Osteoblast (primary cell): ENCODE measurements around the gene SPRR4. TPM values are rescaled to one million over a fixed set of nuclear protein-coding genes. Genes with fewer than 3 reads are reported as not detected.

Experiments
- DNase-seq: peaks from one replicate; pipeline ENCODE4 v3.0.0; 2011; ENCODE audit warnings: low spot score, mixed read lengths; ENCODE audit not compliant: insufficient read length; ENCODE audit errors: missing footprints
- H2AFZ ChIP-seq: 2 replicates; pipeline ENCODE4 v1.6.0; 2011; ENCODE audit warnings: mild to moderate bottlenecking, low read length
- H3K27ac ChIP-seq: 2 replicates; pipeline ENCODE4 v1.5.1; 2011; ENCODE audit warnings: mild to moderate bottlenecking, low read depth, low read length, moderate library complexity
- H3K27me3 ChIP-seq: 2 replicates; pipeline ENCODE4 v1.6.0; 2012; ENCODE audit warnings: mild to moderate bottlenecking, control low read depth, inconsistent platforms, low read length, moderate library complexity; ENCODE audit not compliant: insufficient read depth
- H3K36me3 ChIP-seq: 2 replicates; pipeline ENCODE4 v1.5.1; 2011; ENCODE audit warnings: mild to moderate bottlenecking, low read length, control low read depth, moderate library complexity; ENCODE audit not compliant: insufficient read depth
- H3K4me1 ChIP-seq: 2 replicates; pipeline ENCODE4 v1.5.1; 2011; ENCODE audit warnings: mild to moderate bottlenecking, low read length, control low read depth, moderate library complexity; ENCODE audit not compliant: insufficient read depth
- H3K4me2 ChIP-seq: 2 replicates; pipeline ENCODE4 v1.6.0; 2011; ENCODE audit warnings: mild to moderate bottlenecking, low read length; ENCODE audit not compliant: insufficient read depth
- H3K4me3 ChIP-seq: fragments of 200-600 bp; sonication (generic); 3 replicates; pipeline ENCODE4 v1.5.1; 2012; ENCODE audit warnings: mild to moderate bottlenecking, low read length, inconsistent platforms; ENCODE audit not compliant: insufficient read depth
- H3K79me2 ChIP-seq: 2 replicates; pipeline ENCODE4 v1.6.0; 2012; ENCODE audit warnings: mild to moderate bottlenecking, low read length, control low read depth, inconsistent platforms; ENCODE audit not compliant: insufficient read depth
- H3K9me3 ChIP-seq: 2 replicates; pipeline ENCODE4 v1.5.1; 2011; ENCODE audit warnings: low read depth, low read length, control low read depth
- H4K20me1 ChIP-seq: 2 replicates; pipeline ENCODE4 v1.6.0; 2012; ENCODE audit warnings: mild to moderate bottlenecking, low read length, control low read depth; ENCODE audit not compliant: insufficient read depth
- total RNA-seq: library from RNA; depleted of rRNA; stranded (reverse); fragments of >200 nt; gene quantifications from 2 replicates; pipeline ENCODE4 v1.2.3, GENCODE V29; 2012
- TF ChIP-seq, protein P1 (sequence below): IDR thresholded peaks from 2 replicates; pipeline ENCODE4 v1.5.1; 2011; ENCODE audit warnings: mild to moderate bottlenecking, low read depth, low read length, moderate library complexity; ENCODE audit errors: extremely low read depth

SPRR4 gene, protein sequence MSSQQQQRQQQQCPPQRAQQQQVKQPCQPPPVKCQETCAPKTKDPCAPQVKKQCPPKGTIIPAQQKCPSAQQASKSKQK
- total RNA-seq, result not detected in 2 replicates

DNA sequence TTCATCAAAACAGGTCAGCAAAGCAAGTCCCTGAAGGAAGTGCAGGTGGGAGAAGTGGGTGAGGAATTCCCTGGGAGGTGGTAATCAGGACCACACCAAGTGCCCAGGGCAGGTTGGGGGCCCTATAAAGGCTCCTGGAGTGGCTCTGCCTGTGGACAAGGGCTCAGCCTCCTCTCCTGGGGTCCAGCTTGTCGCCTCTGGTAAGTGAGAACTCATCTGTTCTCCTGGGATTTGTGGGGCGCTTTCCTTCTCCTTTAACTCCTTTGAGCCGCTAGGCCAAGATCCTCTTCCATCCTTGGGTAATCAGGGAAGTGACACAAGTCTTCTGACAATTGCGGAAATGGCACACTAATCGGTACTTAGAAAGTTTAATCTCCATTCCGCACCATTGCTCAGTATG lies at the start of gene SPRR4:
SPRR4 (plus strand) TSS at position 154 of the 400 bp plus-strand sequence. CDS start 1,243 bp downstream, outside the sequence.
- TF ChIP-seq, protein P1, sequence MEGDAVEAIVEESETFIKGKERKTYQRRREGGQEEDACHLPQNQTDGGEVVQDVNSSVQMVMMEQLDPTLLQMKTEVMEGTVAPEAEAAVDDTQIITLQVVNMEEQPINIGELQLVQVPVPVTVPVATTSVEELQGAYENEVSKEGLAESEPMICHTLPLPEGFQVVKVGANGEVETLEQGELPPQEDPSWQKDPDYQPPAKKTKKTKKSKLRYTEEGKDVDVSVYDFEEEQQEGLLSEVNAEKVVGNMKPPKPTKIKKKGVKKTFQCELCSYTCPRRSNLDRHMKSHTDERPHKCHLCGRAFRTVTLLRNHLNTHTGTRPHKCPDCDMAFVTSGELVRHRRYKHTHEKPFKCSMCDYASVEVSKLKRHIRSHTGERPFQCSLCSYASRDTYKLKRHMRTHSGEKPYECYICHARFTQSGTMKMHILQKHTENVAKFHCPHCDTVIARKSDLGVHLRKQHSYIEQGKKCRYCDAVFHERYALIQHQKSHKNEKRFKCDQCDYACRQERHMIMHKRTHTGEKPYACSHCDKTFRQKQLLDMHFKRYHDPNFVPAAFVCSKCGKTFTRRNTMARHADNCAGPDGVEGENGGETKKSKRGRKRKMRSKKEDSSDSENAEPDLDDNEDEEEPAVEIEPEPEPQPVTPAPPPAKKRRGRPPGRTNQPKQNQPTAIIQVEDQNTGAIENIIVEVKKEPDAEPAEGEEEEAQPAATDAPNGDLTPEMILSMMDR, result no peak
- no peak within 1 kb of the TSS for H3K4me3 ChIP-seq

DNA sequence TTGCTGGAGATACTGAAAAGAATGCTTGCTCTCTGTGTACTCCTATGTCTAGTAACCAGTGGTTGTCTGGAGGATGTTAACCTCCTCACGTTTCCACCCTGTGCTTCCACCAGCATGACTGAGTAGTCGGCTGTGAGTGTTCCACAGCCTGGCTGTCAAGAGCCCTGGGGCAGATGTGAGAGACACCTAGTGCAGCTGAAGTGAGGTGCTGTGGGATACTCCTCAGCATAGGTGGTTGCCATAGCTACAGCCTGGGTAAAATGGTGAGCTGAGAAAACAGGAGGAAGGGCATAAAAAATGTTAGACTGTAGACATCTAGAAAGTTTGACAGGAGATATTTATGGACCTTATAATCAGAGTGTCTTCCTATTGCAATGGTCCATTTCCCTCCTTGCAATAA lies 46.3 kb upstream of the SPRR4 start:
- TF ChIP-seq, protein P1, result no peak
- no peak overlapping the region for H3K4me3 ChIP-seq
- H4K20me1 ChIP-seq, result no peaks in the 10 kb centered on the region
- H3K36me3 ChIP-seq, result no peaks in the 10 kb centered on the region
- no peak for DNase-seq
- H3K27ac ChIP-seq, result no peak overlapping the region
- no peaks in the 10 kb centered on the region for H3K79me2 ChIP-seq
- H3K4me2 ChIP-seq, result no peak overlapping the region
- no peaks in the 10 kb centered on the region for H3K9me3 ChIP-seq
- H2AFZ ChIP-seq, result no peak overlapping the region
- H3K27me3 ChIP-seq, result no peaks in the 10 kb centered on the region
- no peaks in the 10 kb centered on the region for H3K4me1 ChIP-seq

More for the DNA sequence above, at the start of gene SPRR4:
- no peaks in the 10 kb centered on the region for H3K4me1 ChIP-seq
- H3K9me3 ChIP-seq, result no peaks in the 10 kb centered on the region
- no peak within 1 kb of the TSS for H3K27ac ChIP-seq
- no peaks in the 10 kb centered on the region for H4K20me1 ChIP-seq
- no peaks in the 10 kb centered on the region for H3K36me3 ChIP-seq
- H2AFZ ChIP-seq, result no peak within 1 kb of the TSS
- H3K79me2 ChIP-seq, result no peaks in the 10 kb centered on the region
- DNase-seq, result no peak
- no peak within 1 kb of the TSS for H3K4me2 ChIP-seq
- H3K27me3 ChIP-seq, result no peaks in the 10 kb centered on the region

DNA sequence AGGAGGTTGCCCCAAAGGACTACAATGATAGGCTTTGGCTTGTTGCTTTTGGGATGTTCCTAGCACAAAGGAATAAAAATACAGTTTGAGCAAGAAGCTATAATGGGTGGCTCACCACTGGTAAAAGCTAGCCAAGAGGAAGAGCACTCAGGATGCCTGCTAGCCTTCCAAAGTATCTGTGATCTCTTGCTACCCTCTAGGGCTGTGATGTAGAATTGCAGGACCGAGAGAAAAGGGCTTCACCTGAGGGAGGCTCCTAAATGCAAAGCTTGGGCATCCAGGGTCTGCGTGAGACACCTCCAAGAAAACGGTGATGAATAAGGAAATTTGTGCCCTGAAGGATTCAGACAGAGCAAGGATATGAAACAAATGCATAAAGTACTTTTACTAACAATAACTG lies 44.4 kb upstream of the SPRR4 start:
- no peak overlapping the region for H3K4me2 ChIP-seq
- no peaks in the 10 kb centered on the region for H3K36me3 ChIP-seq
- H2AFZ ChIP-seq, result no peak overlapping the region
- no peaks in the 10 kb centered on the region for H3K4me1 ChIP-seq
- H3K27ac ChIP-seq, result no peak overlapping the region
- TF ChIP-seq, protein P1, result peak; percentile 75
- no peaks in the 10 kb centered on the region for H3K79me2 ChIP-seq
- H3K9me3 ChIP-seq, result no peaks in the 10 kb centered on the region
- no peaks in the 10 kb centered on the region for H4K20me1 ChIP-seq
- DNase-seq, result no peak
- no peak overlapping the region for H3K4me3 ChIP-seq
- H3K27me3 ChIP-seq, result no peaks in the 10 kb centered on the region

DNA sequence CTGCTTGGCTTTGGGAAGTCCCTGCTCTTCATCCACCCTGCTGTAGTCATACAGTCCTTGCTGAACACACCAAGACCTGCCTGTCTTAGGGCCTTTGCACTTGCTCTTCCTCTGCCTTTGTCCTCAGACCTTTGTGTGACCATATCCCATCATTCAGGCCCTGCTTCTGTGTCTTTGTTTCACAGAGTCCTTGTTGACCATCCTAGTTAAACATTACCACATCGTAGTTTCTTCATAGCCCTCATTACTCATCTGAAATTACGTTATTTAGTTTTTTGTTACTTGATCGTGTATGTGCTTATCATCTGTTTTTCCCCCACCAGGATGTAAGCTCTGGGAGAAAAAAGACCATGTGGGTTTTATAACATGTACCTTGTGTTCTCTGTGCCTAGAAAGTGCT lies 41.8 kb upstream of the SPRR4 start:
- Histone ChIP-seq H3K27ac (no peak overlapping the region), H3K4me2 (no peak overlapping the region), H3K36me3 (no peaks in the 10 kb centered on the region), H3K9me3 (no peaks in the 10 kb centered on the region), H4K20me1 (no peaks in the 10 kb centered on the region), H3K4me1 (no peaks in the 10 kb centered on the region), H3K27me3 (no peaks in the 10 kb centered on the region), H2AFZ (no peak overlapping the region), H3K79me2 (no peaks in the 10 kb centered on the region), H3K4me3 (no peak overlapping the region)
- DNase-seq, result no peak
- TF ChIP-seq, protein P1, result no peak
